Osteocyte (in vitro differentiated cells): ENCODE data around the gene PLOD3. TPM values are rescaled to one million over a fixed set of nuclear protein-coding genes. Genes with fewer than 3 reads are reported as not detected.

ENCODE experiments used
- DNase-seq: peaks from one replicate; pipeline ENCODE4 v3.0.0; 2021; ENCODE audit warnings: mixed read lengths; ENCODE audit not compliant: unreplicated experiment; ENCODE audit errors: extremely low spot score
- H3K27ac Mint-ChIP-seq: one replicate; pipeline ENCODE4 v1.8.0; 2021; ENCODE audit warnings: mild to moderate bottlenecking, mixed read lengths; ENCODE audit not compliant: unreplicated experiment
- H3K27me3 Mint-ChIP-seq: one replicate; pipeline ENCODE4 v1.8.0; 2021; ENCODE audit warnings: mixed read lengths; ENCODE audit not compliant: unreplicated experiment
- H3K36me3 Mint-ChIP-seq: one replicate; pipeline ENCODE4 v1.8.0; 2021; ENCODE audit warnings: mixed read lengths; ENCODE audit not compliant: unreplicated experiment
- H3K4me1 Mint-ChIP-seq: one replicate; pipeline ENCODE4 v1.8.0; 2021; ENCODE audit warnings: mixed read lengths; ENCODE audit not compliant: unreplicated experiment
- H3K4me3 Mint-ChIP-seq: one replicate; pipeline ENCODE4 v1.8.0; 2021; ENCODE audit warnings: mild to moderate bottlenecking, moderate library complexity, mixed read lengths; ENCODE audit not compliant: unreplicated experiment
- H3K9me3 Mint-ChIP-seq: one replicate; pipeline ENCODE4 v1.8.0; 2021; ENCODE audit warnings: mixed read lengths; ENCODE audit not compliant: unreplicated experiment
- CTCF ChIP-seq: fragments of 200-600 bp; sonication (generic); IDR thresholded peaks from 2 replicates; pipeline ENCODE4 v1.5.0; 2021; ENCODE audit warnings: antibody characterized with exemption, mild to moderate bottlenecking, moderate library complexity
- total RNA-seq: library from RNA; stranded (reverse); gene quantifications from 2 replicates; pipeline ENCODE4 v1.2.1, GENCODE V29; 2021

The PLOD3 gene
- total RNA-seq, 1 donor from 2014 or later = 110 TPM

GRCh38 chr7:101226721-101227120 lies 9.3 kb upstream of the PLOD3 start:
- Mint-ChIP-seq H3K27ac (no peak overlapping the region), H3K9me3 (no peaks in the 10 kb centered on the region), H3K36me3 (peaks cover 29% of the 10 kb centered on the region), H3K4me3 (no peak overlapping the region), H3K4me1 (peaks cover 3% of the 10 kb centered on the region), H3K27me3 (no peaks in the 10 kb centered on the region)
- TF ChIP-seq CTCF = no peak
- DNase-seq = no peak

- DNase-seq = no peak
- Mint-ChIP-seq H3K4me1 (peaks cover 2% of the 10 kb centered on the region), H3K4me3 (no peak overlapping the region), H3K36me3 (peaks cover 29% of the 10 kb centered on the region), H3K27ac (no peak overlapping the region), H3K27me3 (no peaks in the 10 kb centered on the region), H3K9me3 (no peaks in the 10 kb centered on the region)
- TF ChIP-seq CTCF = no peak
Measured at GRCh38 chr7:101225650-101226049, 8.3 kb upstream of the PLOD3 start.

GRCh38 chr7:101223528-101223927 lies 6.1 kb upstream of the PLOD3 start:
- Mint-ChIP-seq H3K4me1 (peaks cover 18% of the 10 kb centered on the region), H3K36me3 (peaks cover 27% of the 10 kb centered on the region), H3K27me3 (no peaks in the 10 kb centered on the region), H3K4me3 (no peak overlapping the region), H3K9me3 (no peaks in the 10 kb centered on the region), H3K27ac (no peak overlapping the region)
- no peak for DNase-seq
- TF ChIP-seq CTCF = no peak

- H3K4me3 Mint-ChIP-seq = no peak overlapping the region
- no peaks in the 10 kb centered on the region for H3K9me3 Mint-ChIP-seq
- TF ChIP-seq CTCF = no peak
- peaks cover 23% of the 10 kb centered on the region for H3K36me3 Mint-ChIP-seq
- peak overlapping the region; percentile 34 for H3K27ac Mint-ChIP-seq
- no peak for DNase-seq
- H3K4me1 Mint-ChIP-seq = peaks cover 21% of the 10 kb centered on the region
- no peaks in the 10 kb centered on the region for H3K27me3 Mint-ChIP-seq
Measured at GRCh38 chr7:101222275-101222830, 5.0 kb upstream of the PLOD3 start.

GRCh38 chr7:101220295-101220694 lies 2.9 kb upstream of the PLOD3 start:
- H3K27me3 Mint-ChIP-seq = no peaks in the 10 kb centered on the region
- no peak overlapping the region for H3K27ac Mint-ChIP-seq
- TF ChIP-seq CTCF = no peak
- H3K36me3 Mint-ChIP-seq = peaks cover 21% of the 10 kb centered on the region
- H3K4me3 Mint-ChIP-seq = no peak overlapping the region
- peaks cover 35% of the 10 kb centered on the region for H3K4me1 Mint-ChIP-seq
- H3K9me3 Mint-ChIP-seq = no peaks in the 10 kb centered on the region
- no peak for DNase-seq
